ENCODE results near the gene CHRM2.

The CHRM2 gene

GRCh38 chr7:136877509-136877908 is 9.1 kb downstream of the CHRM2 start:
- no peak for TF ChIP-seq CTCF (conservative IDR thresholded peaks at IDR 0.05; ENCODE audit: low read length)
- DNase-seq (ENCODE audit: low read depth), result no peak
- no peak overlapping the region for H3K4me3 ChIP-seq (ENCODE audit: low read length)

GRCh38 chr7:136877990-136878389 is 9.5 kb downstream of the CHRM2 start:
- no peak for TF ChIP-seq CTCF (conservative IDR thresholded peaks at IDR 0.05; ENCODE audit: low read length)
- DNase-seq (ENCODE audit: low read depth), result no peak
- H3K4me3 ChIP-seq (ENCODE audit: low read length), result no peak overlapping the region

GRCh38 chr7:136878878-136879277 is 10.4 kb downstream of the CHRM2 start:
- no peak overlapping the region for H3K4me3 ChIP-seq (ENCODE audit: low read length)
- DNase-seq (ENCODE audit: low read depth), result no peak
- TF ChIP-seq CTCF (conservative IDR thresholded peaks at IDR 0.05; ENCODE audit: low read length), result no peak

- no peak for TF ChIP-seq CTCF (conservative IDR thresholded peaks at IDR 0.05; ENCODE audit: low read length)
- no peak overlapping the region for H3K4me3 ChIP-seq (ENCODE audit: low read length)
- DNase-seq (ENCODE audit: low read depth), result no peak
Observed at GRCh38 chr7:136883046-136883445, 14.6 kb downstream of the CHRM2 start.

DNA sequence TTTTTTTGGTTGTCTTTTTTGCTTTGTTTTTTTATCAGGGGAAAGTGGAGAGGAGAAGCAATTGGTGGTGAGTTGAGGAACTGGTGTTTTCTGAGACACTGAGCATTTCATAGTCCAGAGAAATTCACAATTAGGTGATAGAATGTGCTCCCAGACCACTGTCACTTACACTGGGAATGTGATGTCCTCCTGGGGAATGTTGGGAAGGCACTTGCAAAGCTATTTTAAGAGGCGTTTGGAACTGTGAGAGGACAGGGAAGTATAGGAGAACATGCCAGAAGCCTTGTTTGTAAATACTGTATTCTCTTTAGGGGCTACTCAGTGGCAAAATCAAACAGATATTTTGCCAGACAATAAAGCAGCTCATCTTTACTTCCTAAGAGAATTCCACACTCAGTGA is 16.0 kb downstream of the CHRM2 start:
- no peak for DNase-seq (ENCODE audit: low read depth)
- no peak for TF ChIP-seq CTCF (conservative IDR thresholded peaks at IDR 0.05; ENCODE audit: low read length)
- no peak overlapping the region for H3K4me3 ChIP-seq (ENCODE audit: low read length)

DNA sequence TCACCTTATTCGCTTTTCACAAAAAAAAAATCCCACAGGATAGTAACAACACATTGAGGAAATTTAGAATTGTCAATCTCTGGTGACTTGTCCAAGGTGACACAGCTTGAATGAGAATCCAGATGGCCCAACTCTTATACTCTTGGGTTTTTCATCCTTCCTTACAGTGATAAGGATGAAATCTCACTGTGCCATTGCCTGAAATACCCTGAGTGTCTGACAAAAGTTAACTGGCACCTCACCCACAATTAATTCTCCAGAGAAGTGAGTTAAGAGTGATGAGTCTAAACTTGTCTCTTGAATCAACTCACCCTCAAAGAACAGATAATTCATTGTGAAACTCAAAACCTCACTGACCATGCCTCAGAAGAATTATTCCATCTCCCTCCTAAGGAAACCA is 18.9 kb downstream of the CHRM2 start:
- no peak overlapping the region for H3K4me3 ChIP-seq (ENCODE audit: low read length)
- no peak for DNase-seq (ENCODE audit: low read depth)
- TF ChIP-seq CTCF (conservative IDR thresholded peaks at IDR 0.05; ENCODE audit: low read length), result no peak

DNA sequence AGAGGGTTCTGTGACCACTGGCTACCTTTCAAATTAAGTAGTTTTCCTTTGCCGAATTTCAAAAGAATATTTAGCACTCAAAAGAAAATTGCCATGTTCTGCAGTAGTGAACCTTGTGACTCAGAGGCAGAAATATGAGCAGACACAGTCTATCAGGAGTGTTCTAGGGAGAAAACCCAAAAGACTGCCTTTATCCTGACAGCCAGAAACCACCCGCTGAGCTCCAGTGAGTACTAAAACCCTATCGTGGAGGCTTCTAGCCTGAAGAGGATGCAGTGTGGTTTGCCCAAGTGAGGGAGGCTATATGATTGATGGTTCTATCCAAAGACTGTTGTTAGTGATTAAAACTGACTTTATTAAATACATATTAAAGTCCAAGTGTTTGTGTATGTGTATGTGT is 21.9 kb downstream of the CHRM2 start:
- DNase-seq (ENCODE audit: low read depth), result no peak
- no peak for TF ChIP-seq CTCF (conservative IDR thresholded peaks at IDR 0.05; ENCODE audit: low read length)
- H3K4me3 ChIP-seq (ENCODE audit: low read length), result no peak overlapping the region
